ENCODE results near the gene SLC7A1.

Gene SLC7A1

DNA sequence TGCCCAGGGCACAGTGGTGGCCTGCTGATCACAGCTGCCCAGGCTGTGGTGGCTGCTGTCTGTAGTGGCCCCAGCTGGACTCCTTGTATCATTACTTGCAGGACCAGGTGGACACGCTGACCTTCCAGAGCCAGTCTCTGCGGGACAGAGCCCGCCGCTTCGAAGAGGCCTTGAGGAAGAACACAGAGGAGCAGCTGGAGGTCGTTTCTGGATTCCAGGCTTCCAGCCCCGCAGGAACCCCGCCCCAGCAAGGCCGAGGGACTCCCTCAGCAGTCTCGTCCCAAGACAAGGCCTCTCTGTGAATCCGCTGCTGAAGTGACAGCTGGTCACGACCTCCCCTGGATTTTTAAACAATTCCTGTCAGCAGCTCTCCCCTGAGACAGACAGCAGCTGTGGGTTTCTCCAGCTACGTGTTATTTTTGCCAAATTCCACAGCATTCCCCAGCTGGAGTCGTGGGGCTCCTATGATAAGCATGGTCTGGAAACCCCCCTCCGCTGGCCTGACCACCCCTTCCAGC is 98.3 kb downstream of the SLC7A1 start:
- Histone ChIP-seq H3K27me3 (replicated peaks; ENCODE audit: control insufficient read depth, insufficient read depth, low read length, poor library complexity, severe bottlenecking) (no peaks in the 10 kb centered on the region), H3K9me3 (ENCODE audit: control insufficient read depth, low read length) (no peaks in the 10 kb centered on the region), H3K4me1 (ENCODE audit: control insufficient read depth, insufficient read depth, low read length, poor library complexity, severe bottlenecking) (no peaks in the 10 kb centered on the region), H3K36me3 (ENCODE audit: control insufficient read depth, insufficient read depth, low read length) (no peaks in the 10 kb centered on the region), H3K27ac (ENCODE audit: insufficient read depth, low read length, poor library complexity, severe bottlenecking) (no peak overlapping the region), H3K4me3 (ENCODE audit: insufficient read depth, low read depth, low read length, poor library complexity, severe bottlenecking) (no peak overlapping the region)
- DNase-seq, result no peak

DNA sequence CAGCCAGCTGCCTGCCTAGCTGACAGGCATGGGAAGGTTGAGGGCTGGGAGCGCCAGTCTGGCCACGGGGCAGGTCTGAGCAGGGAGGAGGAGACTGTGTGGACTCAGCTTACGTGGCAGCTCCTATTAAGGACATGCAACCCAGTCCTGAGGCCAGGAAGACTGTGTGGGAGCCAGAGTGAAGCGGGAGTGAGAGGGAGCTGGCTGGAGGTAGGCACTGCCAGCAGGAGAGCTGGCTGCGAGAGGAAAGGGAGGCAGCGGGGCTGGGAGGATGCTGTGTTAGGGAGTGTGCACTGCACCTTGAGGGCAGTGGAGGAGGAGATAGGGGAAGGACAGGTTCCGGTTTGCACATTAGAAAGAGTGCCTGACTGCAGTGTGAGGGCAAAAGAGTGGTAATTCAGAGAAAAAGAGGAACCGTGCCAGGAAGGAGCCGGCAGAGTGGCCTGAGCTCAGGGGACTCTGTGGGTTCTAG is 99.2 kb downstream of the SLC7A1 start:
- no peaks in the 10 kb centered on the region for H3K9me3 ChIP-seq (ENCODE audit: control insufficient read depth, low read length)
- H3K36me3 ChIP-seq (ENCODE audit: control insufficient read depth, insufficient read depth, low read length), result no peaks in the 10 kb centered on the region
- H3K27ac ChIP-seq (ENCODE audit: insufficient read depth, low read length, poor library complexity, severe bottlenecking), result no peak overlapping the region
- no peak for DNase-seq
- H3K4me3 ChIP-seq (ENCODE audit: insufficient read depth, low read depth, low read length, poor library complexity, severe bottlenecking), result no peak overlapping the region
- H3K4me1 ChIP-seq (ENCODE audit: control insufficient read depth, insufficient read depth, low read length, poor library complexity, severe bottlenecking), result no peaks in the 10 kb centered on the region
- H3K27me3 ChIP-seq (replicated peaks; ENCODE audit: control insufficient read depth, insufficient read depth, low read length, poor library complexity, severe bottlenecking), result no peaks in the 10 kb centered on the region

DNA sequence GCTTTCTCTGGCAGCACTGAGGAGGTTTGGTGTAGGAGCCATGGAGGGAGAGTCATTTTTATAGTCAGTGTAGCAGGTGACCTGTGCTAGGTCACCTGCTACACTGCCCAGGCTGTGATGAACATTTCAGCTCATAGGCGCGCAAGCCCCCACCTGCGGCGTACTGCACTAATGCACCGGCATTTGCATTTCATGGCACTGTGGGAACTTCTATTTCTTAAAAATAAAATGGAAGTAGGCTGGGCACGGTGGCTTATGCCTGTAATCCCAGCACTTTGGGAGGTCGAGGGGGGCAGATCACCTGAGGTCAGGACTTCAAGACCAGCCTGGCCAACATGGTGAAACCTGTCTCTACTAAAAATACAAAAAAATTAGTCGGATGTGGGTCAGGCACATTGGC is 101.0 kb downstream of the SLC7A1 start:
- Histone ChIP-seq H3K27ac (ENCODE audit: insufficient read depth, low read length, poor library complexity, severe bottlenecking) (no peak overlapping the region), H3K4me1 (ENCODE audit: control insufficient read depth, insufficient read depth, low read length, poor library complexity, severe bottlenecking) (no peaks in the 10 kb centered on the region), H3K27me3 (replicated peaks; ENCODE audit: control insufficient read depth, insufficient read depth, low read length, poor library complexity, severe bottlenecking) (no peaks in the 10 kb centered on the region), H3K36me3 (ENCODE audit: control insufficient read depth, insufficient read depth, low read length) (no peaks in the 10 kb centered on the region), H3K4me3 (ENCODE audit: insufficient read depth, low read depth, low read length, poor library complexity, severe bottlenecking) (no peak overlapping the region), H3K9me3 (ENCODE audit: control insufficient read depth, low read length) (no peaks in the 10 kb centered on the region)
- DNase-seq, result no peak

DNA sequence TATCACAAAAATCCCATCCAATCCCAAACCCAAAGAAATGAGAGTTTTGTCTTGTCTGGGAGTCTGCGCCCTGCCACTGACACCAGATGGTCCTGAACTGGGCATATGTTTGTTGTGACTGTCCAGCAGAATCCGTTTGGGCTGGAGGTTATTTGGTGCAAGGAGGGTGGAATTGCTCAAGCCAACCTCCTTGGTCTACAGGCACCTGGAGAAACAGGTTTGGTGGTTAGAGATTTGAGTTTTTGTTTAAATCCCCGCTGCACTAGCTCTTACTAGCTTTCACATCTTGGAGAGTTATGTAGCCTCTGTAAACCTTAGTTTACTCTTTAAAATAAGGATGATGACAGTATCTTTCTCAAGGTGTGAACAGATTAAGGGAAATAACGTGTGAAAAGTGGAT is 101.7 kb downstream of the SLC7A1 start:
- no peak overlapping the region for H3K4me3 ChIP-seq (ENCODE audit: insufficient read depth, low read depth, low read length, poor library complexity, severe bottlenecking)
- H3K4me1 ChIP-seq (ENCODE audit: control insufficient read depth, insufficient read depth, low read length, poor library complexity, severe bottlenecking), result no peaks in the 10 kb centered on the region
- H3K27me3 ChIP-seq (replicated peaks; ENCODE audit: control insufficient read depth, insufficient read depth, low read length, poor library complexity, severe bottlenecking), result no peaks in the 10 kb centered on the region
- DNase-seq, result no peak
- no peaks in the 10 kb centered on the region for H3K36me3 ChIP-seq (ENCODE audit: control insufficient read depth, insufficient read depth, low read length)
- H3K27ac ChIP-seq (ENCODE audit: insufficient read depth, low read length, poor library complexity, severe bottlenecking), result no peak overlapping the region
- no peaks in the 10 kb centered on the region for H3K9me3 ChIP-seq (ENCODE audit: control insufficient read depth, low read length)

DNA sequence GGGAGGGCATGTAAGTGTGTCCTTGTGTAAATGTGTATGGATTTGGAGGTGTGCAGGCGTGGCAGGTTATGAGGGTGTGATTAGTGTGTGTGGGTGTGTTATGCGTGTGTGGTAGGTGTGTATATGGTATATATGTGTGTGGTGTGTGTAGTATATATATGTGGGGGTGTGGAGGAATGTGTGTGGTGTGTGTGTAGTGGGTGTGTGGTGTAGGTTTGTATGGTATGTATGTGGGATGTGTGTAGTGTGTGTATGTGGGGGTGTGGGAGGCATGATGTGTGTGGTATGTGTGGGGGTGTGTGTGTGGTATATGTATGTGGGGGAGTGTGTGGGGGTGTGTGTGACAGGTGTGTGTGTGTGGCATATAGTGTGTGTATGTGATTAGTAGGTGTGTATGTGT is 104.2 kb downstream of the SLC7A1 start:
- no peak overlapping the region for H3K27ac ChIP-seq (ENCODE audit: insufficient read depth, low read length, poor library complexity, severe bottlenecking)
- H3K4me3 ChIP-seq (ENCODE audit: insufficient read depth, low read depth, low read length, poor library complexity, severe bottlenecking), result no peak overlapping the region
- H3K36me3 ChIP-seq (ENCODE audit: control insufficient read depth, insufficient read depth, low read length), result no peaks in the 10 kb centered on the region
- no peaks in the 10 kb centered on the region for H3K27me3 ChIP-seq (replicated peaks; ENCODE audit: control insufficient read depth, insufficient read depth, low read length, poor library complexity, severe bottlenecking)
- no peaks in the 10 kb centered on the region for H3K4me1 ChIP-seq (ENCODE audit: control insufficient read depth, insufficient read depth, low read length, poor library complexity, severe bottlenecking)
- no peaks in the 10 kb centered on the region for H3K9me3 ChIP-seq (ENCODE audit: control insufficient read depth, low read length)
- DNase-seq, result no peak

DNA sequence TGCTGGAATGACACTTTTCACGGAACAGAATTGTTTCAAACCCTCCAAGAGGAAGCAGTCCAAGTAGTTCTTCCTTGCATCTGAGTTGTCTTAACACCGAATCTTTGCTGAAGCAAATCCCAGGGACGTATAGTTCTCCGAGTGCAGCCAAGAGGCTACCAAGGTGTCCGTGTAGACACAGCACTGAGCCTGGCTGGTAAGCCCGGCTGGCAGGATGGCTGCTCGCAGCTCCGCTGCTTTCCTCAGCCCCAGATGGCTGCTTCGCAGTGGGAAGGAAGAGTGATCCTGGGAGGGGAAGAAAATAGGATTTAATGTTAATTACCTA is 105.0 kb downstream of the SLC7A1 start:
- no peaks in the 10 kb centered on the region for H3K9me3 ChIP-seq (ENCODE audit: control insufficient read depth, low read length)
- no peaks in the 10 kb centered on the region for H3K4me1 ChIP-seq (ENCODE audit: control insufficient read depth, insufficient read depth, low read length, poor library complexity, severe bottlenecking)
- H3K27me3 ChIP-seq (replicated peaks; ENCODE audit: control insufficient read depth, insufficient read depth, low read length, poor library complexity, severe bottlenecking), result no peaks in the 10 kb centered on the region
- H3K4me3 ChIP-seq (ENCODE audit: insufficient read depth, low read depth, low read length, poor library complexity, severe bottlenecking), result no peak overlapping the region
- no peaks in the 10 kb centered on the region for H3K36me3 ChIP-seq (ENCODE audit: control insufficient read depth, insufficient read depth, low read length)
- DNase-seq, result no peak
- H3K27ac ChIP-seq (ENCODE audit: insufficient read depth, low read length, poor library complexity, severe bottlenecking), result no peak overlapping the region

DNA sequence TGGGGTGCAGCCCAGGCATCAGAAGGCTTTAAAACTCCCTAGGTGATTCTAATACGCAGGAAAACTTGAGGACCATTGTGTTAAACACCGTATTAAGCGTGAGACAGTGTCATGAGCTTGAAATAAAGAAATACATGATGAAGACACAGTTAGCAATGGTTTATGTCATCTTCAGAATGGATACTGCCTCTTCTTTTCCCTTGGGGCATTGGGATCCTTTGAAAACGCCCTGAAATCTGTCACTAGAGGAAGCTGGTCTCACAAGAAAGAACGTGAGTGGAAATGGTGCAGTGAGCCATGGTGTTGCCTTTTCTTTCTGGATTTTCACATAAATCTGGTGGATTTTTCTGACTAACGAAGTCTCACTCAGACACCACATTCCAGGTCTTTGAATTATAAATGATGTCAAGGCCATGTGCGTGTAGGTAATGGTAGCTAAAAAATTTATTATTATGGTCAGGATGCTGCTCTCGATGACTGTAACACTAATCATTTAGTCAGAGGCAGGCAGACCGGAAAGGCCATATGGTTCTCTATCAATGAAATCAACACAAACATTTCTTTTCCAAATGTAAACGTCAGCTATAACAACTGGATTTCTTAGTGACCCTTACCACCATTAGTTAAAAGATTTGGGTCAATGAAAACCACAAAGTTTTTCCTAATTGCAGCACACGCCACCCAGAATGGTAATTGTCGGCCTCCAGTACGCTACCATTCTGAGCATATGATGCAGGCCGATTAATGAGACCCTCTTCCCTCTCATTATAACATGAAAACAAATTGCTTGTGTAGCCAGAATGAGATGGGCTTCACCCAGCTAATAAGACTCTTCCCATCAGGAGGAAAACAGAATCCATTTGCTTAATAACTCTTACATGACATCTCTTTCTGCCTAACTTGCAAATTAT is 105.6 kb downstream of the SLC7A1 start:
- no peak overlapping the region for H3K4me3 ChIP-seq (ENCODE audit: insufficient read depth, low read depth, low read length, poor library complexity, severe bottlenecking)
- H3K27ac ChIP-seq (ENCODE audit: insufficient read depth, low read length, poor library complexity, severe bottlenecking), result no peak overlapping the region
- DNase-seq, result no peak
- H3K27me3 ChIP-seq (replicated peaks; ENCODE audit: control insufficient read depth, insufficient read depth, low read length, poor library complexity, severe bottlenecking), result no peaks in the 10 kb centered on the region
- no peaks in the 10 kb centered on the region for H3K36me3 ChIP-seq (ENCODE audit: control insufficient read depth, insufficient read depth, low read length)
- no peaks in the 10 kb centered on the region for H3K9me3 ChIP-seq (ENCODE audit: control insufficient read depth, low read length)
- H3K4me1 ChIP-seq (ENCODE audit: control insufficient read depth, insufficient read depth, low read length, poor library complexity, severe bottlenecking), result no peaks in the 10 kb centered on the region

DNA sequence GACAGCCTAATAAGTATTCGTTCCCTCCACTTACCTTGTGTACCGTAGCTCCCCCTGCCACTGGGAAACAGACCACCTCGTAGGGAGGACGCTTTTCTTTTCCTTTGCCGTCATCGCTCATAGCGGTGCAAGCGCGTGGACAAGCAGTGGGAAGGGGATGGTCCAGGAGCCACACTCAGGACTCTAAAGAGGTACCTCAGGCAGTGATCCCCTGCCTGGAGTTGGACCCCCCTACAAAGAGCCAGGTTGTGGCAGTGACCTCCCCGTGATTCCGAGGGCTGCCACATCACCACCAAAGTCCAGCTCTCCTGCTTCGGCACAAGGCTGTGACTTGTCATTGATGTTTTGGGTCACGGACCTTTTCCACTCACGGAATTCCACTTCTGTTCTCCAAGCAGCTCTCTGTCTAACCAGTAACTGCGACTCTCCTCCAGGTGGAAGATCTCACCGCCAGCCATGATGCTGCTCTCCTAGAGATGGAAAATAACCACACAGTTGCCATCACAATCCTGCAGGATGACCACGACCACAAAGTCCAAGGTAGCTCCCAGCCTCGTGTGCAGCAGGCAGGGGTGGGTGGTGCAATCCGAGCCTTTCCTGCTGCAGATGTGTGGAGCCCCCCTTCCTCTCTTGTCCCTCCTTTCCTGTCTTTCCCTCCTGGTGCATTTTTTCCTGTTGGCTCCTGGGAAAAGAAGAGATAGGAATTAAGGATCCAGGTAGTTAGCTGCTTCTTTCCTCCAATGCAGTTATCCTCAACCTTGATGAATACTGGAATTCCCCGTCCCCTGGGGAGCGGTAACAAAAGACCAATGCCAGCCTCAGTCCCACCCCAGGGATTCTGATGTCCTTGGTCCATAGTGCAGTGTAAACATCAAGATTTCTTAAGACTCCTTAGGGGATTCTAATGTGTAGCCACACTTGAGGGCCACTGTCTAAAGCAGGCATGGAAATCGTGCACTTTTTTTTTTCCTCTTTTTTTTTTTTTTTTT is 107.7 kb downstream of the SLC7A1 start:
- H3K9me3 ChIP-seq (ENCODE audit: control insufficient read depth, low read length), result no peaks in the 10 kb centered on the region
- no peaks in the 10 kb centered on the region for H3K27me3 ChIP-seq (replicated peaks; ENCODE audit: control insufficient read depth, insufficient read depth, low read length, poor library complexity, severe bottlenecking)
- no peak overlapping the region for H3K4me3 ChIP-seq (ENCODE audit: insufficient read depth, low read depth, low read length, poor library complexity, severe bottlenecking)
- no peaks in the 10 kb centered on the region for H3K36me3 ChIP-seq (ENCODE audit: control insufficient read depth, insufficient read depth, low read length)
- no peak for DNase-seq
- no peak overlapping the region for H3K27ac ChIP-seq (ENCODE audit: insufficient read depth, low read length, poor library complexity, severe bottlenecking)
- no peaks in the 10 kb centered on the region for H3K4me1 ChIP-seq (ENCODE audit: control insufficient read depth, insufficient read depth, low read length, poor library complexity, severe bottlenecking)

DNA sequence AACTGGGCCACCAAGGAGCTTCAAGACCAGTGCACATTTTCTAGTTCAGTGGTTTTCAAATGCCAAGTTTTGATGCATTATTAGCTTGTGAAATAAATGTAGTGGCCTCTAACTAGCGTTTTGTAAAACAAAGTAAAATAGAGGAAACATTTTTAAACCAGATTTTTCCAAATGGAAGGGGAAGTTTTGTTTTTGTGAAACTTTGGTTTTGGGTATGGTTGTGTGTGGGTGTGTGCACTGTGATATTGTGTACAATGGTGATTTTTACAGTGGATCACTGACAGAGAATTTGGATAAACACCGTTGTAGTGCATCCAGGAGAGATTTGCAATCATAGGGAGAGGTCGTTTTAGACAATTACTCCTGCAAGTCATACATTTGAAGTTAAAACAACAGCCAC is 108.9 kb downstream of the SLC7A1 start:
- no peak overlapping the region for H3K27ac ChIP-seq (ENCODE audit: insufficient read depth, low read length, poor library complexity, severe bottlenecking)
- no peaks in the 10 kb centered on the region for H3K36me3 ChIP-seq (ENCODE audit: control insufficient read depth, insufficient read depth, low read length)
- H3K9me3 ChIP-seq (ENCODE audit: control insufficient read depth, low read length), result no peaks in the 10 kb centered on the region
- no peaks in the 10 kb centered on the region for H3K4me1 ChIP-seq (ENCODE audit: control insufficient read depth, insufficient read depth, low read length, poor library complexity, severe bottlenecking)
- DNase-seq, result no peak
- H3K4me3 ChIP-seq (ENCODE audit: insufficient read depth, low read depth, low read length, poor library complexity, severe bottlenecking), result no peak overlapping the region
- H3K27me3 ChIP-seq (replicated peaks; ENCODE audit: control insufficient read depth, insufficient read depth, low read length, poor library complexity, severe bottlenecking), result no peaks in the 10 kb centered on the region

DNA sequence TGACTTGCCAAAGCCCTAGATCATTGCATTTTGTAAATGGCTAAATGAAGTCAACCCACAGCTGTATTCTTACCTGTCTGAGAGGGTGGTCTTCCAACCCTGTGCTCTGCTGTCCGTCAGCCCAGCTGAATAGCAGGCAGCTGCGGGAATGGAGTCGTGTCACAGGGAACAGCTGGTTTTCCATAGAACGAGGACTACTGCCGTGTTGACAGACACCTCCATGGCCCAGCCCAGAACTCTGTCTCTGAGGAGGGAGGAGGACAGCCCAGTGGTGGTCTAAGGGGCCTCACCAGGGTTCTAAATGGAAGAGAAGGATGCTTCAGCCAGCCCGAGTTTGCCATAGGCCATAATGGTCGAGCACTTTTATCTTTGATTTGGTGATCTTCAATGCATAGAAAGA is 110.7 kb downstream of the SLC7A1 start:
- no peak for DNase-seq
- H3K4me3 ChIP-seq (ENCODE audit: insufficient read depth, low read depth, low read length, poor library complexity, severe bottlenecking), result no peak overlapping the region

More for the DNA sequence above, 110.7 kb downstream of the SLC7A1 start:
- Histone ChIP-seq H3K27me3 (replicated peaks; ENCODE audit: control insufficient read depth, insufficient read depth, low read length, poor library complexity, severe bottlenecking) (no peaks in the 10 kb centered on the region), H3K9me3 (ENCODE audit: control insufficient read depth, low read length) (no peaks in the 10 kb centered on the region), H3K27ac (ENCODE audit: insufficient read depth, low read length, poor library complexity, severe bottlenecking) (no peak overlapping the region), H3K4me1 (ENCODE audit: control insufficient read depth, insufficient read depth, low read length, poor library complexity, severe bottlenecking) (no peaks in the 10 kb centered on the region), H3K36me3 (ENCODE audit: control insufficient read depth, insufficient read depth, low read length) (no peaks in the 10 kb centered on the region)

Data from effector memory CD4-positive, alpha-beta T cell (primary cell).